GM21737 (cell line): ENCODE measurements around the gene JADE2.

ENCODE experiments used
- ATAC-seq: cut with Tn5 transposase; IDR thresholded peaks from one replicate; pipeline ENCODE4 v1.9.1; 2021; ENCODE audit warnings: mild to moderate bottlenecking, moderate library complexity; ENCODE audit not compliant: unreplicated experiment

The JADE2 gene

GRCh38 chr5:134626369-134627014 is 101.0 kb downstream of the JADE2 start:
- no peak for ATAC-seq
